Keratinocyte (primary cell): ENCODE measurements around the gene HOXD4.

Experiments
- EZH2 ChIP-seq: IDR thresholded peaks from one replicate; pipeline ENCODE4 v1.6.1; 2012; ENCODE audit warnings: inconsistent platforms, mild to moderate bottlenecking, low read length, moderate library complexity
- TF ChIP-seq, protein P1 (sequence below), 3 experiments: IDR thresholded peaks in 1 of 3; conservative IDR thresholded peaks in 1 of 3; optimal IDR thresholded peaks in 1 of 3; 2 replicates in 2 of 3; 3 replicates in 1 of 3; pipeline versions ENCODE3 to v1.5.1; 2011; ENCODE audit warnings: low read length in 3 of 3, mild to moderate bottlenecking in 3 of 3, moderate library complexity in 2 of 3, control low read depth in 1 of 3, inconsistent platforms in 1 of 3; ENCODE audit not compliant: insufficient read depth in 2 of 3; ENCODE audit errors: extremely low read depth in 1 of 3

GRCh38 chr2:176147800-176148496 lies 3.4 kb upstream of the HOXD4 start:
- TF ChIP-seq, protein P1, sequence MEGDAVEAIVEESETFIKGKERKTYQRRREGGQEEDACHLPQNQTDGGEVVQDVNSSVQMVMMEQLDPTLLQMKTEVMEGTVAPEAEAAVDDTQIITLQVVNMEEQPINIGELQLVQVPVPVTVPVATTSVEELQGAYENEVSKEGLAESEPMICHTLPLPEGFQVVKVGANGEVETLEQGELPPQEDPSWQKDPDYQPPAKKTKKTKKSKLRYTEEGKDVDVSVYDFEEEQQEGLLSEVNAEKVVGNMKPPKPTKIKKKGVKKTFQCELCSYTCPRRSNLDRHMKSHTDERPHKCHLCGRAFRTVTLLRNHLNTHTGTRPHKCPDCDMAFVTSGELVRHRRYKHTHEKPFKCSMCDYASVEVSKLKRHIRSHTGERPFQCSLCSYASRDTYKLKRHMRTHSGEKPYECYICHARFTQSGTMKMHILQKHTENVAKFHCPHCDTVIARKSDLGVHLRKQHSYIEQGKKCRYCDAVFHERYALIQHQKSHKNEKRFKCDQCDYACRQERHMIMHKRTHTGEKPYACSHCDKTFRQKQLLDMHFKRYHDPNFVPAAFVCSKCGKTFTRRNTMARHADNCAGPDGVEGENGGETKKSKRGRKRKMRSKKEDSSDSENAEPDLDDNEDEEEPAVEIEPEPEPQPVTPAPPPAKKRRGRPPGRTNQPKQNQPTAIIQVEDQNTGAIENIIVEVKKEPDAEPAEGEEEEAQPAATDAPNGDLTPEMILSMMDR (optimal IDR thresholded peaks at IDR 0.05 in 1 of 3, IDR thresholded peaks at IDR 0.05 in 1 of 3, conservative IDR thresholded peaks at IDR 0.05 in 1 of 3; ENCODE audit: extremely low read depth in 1 of 3, insufficient read depth in 2 of 3, low read length in 3 of 3) = no peak
- peak; percentile 80 for TF ChIP-seq EZH2
